ENCODE data around the gene THSD7A.

THSD7A gene

GRCh38 chr7:11491811-11492210 is 340.2 kb downstream of the THSD7A start:
- no peak for DNase-seq

- DNase-seq, result no peak
Observed at GRCh38 chr7:11489280-11489679, 342.7 kb downstream of the THSD7A start.

GRCh38 chr7:11486271-11486670 is 345.7 kb downstream of the THSD7A start:
- no peak for DNase-seq

GRCh38 chr7:11485636-11486035 is 346.4 kb downstream of the THSD7A start:
- no peak for DNase-seq

- no peak for DNase-seq
Observed at GRCh38 chr7:11480143-11480542, 351.9 kb downstream of the THSD7A start.

GRCh38 chr7:11478882-11479281 is 353.1 kb downstream of the THSD7A start:
- DNase-seq, result no peak

- DNase-seq, result no peak
Observed at GRCh38 chr7:11478426-11478825, 353.6 kb downstream of the THSD7A start.

GRCh38 chr7:11474902-11475585 is 357.0 kb downstream of the THSD7A start:
- no peak for DNase-seq

GRCh38 chr7:11473807-11474424 is 358.1 kb downstream of the THSD7A start:
- no peak for DNase-seq

GRCh38 chr7:11473220-11473619 is 358.8 kb downstream of the THSD7A start:
- no peak for DNase-seq

- no peak for DNase-seq
Observed at GRCh38 chr7:11472646-11473045, 359.4 kb downstream of the THSD7A start.

- DNase-seq, result no peak
Observed at GRCh38 chr7:11471255-11471654, 360.7 kb downstream of the THSD7A start.

GRCh38 chr7:11469028-11469745 is 362.8 kb downstream of the THSD7A start:
- no peak for DNase-seq

GRCh38 chr7:11466517-11467105 is 365.4 kb downstream of the THSD7A start:
- DNase-seq, result no peak

GRCh38 chr7:11464624-11465023 is 367.4 kb downstream of the THSD7A start:
- DNase-seq, result no peak

GRCh38 chr7:11461946-11462345 is 370.1 kb downstream of the THSD7A start:
- no peak for DNase-seq

- no peak for DNase-seq
Observed at GRCh38 chr7:11458736-11459483, 373.1 kb downstream of the THSD7A start.

GRCh38 chr7:11457419-11457818 is 374.6 kb downstream of the THSD7A start:
- DNase-seq, result no peak

GRCh38 chr7:11456574-11456973 is 375.4 kb downstream of the THSD7A start:
- no peak for DNase-seq

GRCh38 chr7:11452476-11452875 is 379.5 kb downstream of the THSD7A start:
- DNase-seq, result no peak

GRCh38 chr7:11450281-11450680 is 381.7 kb downstream of the THSD7A start:
- no peak for DNase-seq

- DNase-seq, result no peak
Observed at GRCh38 chr7:11449316-11449715, 382.7 kb downstream of the THSD7A start.

- no peak for DNase-seq
Observed at GRCh38 chr7:11448323-11448722, 383.7 kb downstream of the THSD7A start.

Data from NCI-H774 (cell line).